ENCODE data around the gene PAK1IP1.

GRCh38 chr6:10682355-10682988 lies 12.3 kb upstream of the PAK1IP1 start:
- no peak for TF ChIP-seq POLR2A (IDR thresholded peaks at IDR 0.05; ENCODE audit: extremely low read depth, insufficient read length)
- TF ChIP-seq CTCF (IDR thresholded peaks at IDR 0.05; ENCODE audit: low read depth, low read length): no peak

Measured in NB4 (cell line).